Measurements from ENCODE around the gene FSD1L. TPM values are rescaled to one million over a fixed set of nuclear protein-coding genes. Genes with fewer than 3 reads are reported as not detected.
A peak's percentile ranks its signal among the peaks of the same experiment; 100 is the strongest.

The FSD1L gene
- total RNA-seq, 1 experiment from 2014 or later = 5.5 TPM

GRCh38 chr9:105414947-105415661, 32.7 kb upstream of the FSD1L start:
- H3K23ac ChIP-seq (ENCODE audit: insufficient read length, low read depth, low read length) = no peak overlapping the region
- H2AFZ ChIP-seq (ENCODE audit: low read length) = no peak overlapping the region
- H2AK5ac ChIP-seq (ENCODE audit: insufficient read length, low read length) = no peak overlapping the region
- H3K14ac ChIP-seq (ENCODE audit: insufficient read depth, low read length) = no peak overlapping the region
- H3K27ac Mint-ChIP-seq = no peak overlapping the region; a peak in 2 of 7 replicates
- no peak overlapping the region for H4K91ac ChIP-seq (ENCODE audit: insufficient read length, low read depth, low read length)
- no peaks in the 10 kb centered on the region for H4K20me1 ChIP-seq (ENCODE audit: control insufficient read depth, insufficient read depth, insufficient read length)
- H3K27ac ChIP-seq (ENCODE audit: insufficient read length, low read depth, low read length) = no peak overlapping the region
- H2BK12ac ChIP-seq (ENCODE audit: insufficient read length, low read depth, low read length) = no peak overlapping the region
- no peak overlapping the region for H4K8ac ChIP-seq (replicated peaks; ENCODE audit: insufficient read length, low read depth, low read length)
- H3K79me1 ChIP-seq (ENCODE audit: insufficient read depth, low read depth, low read length, poor library complexity, severe bottlenecking) = no peaks in the 10 kb centered on the region
- H3K27me3 ChIP-seq (ENCODE audit: insufficient read depth, low read length) = no peaks in the 10 kb centered on the region
- H2BK15ac ChIP-seq (ENCODE audit: low read depth, low read length) = no peak overlapping the region
- H3T11ph ChIP-seq (ENCODE audit: low read length) = no peak overlapping the region
- H3K4me1 ChIP-seq (ENCODE audit: insufficient read depth, low read length) = peaks cover 5% of the 10 kb centered on the region
- H3K4me1 Mint-ChIP-seq = peaks cover 18% of the 10 kb centered on the region in 2 experiments
- peaks cover 15 to 19% of the 10 kb centered on the region in 2 experiments; a peak in 4 of 5 replicates for H3K9me3 Mint-ChIP-seq
- H3K4me3 Mint-ChIP-seq = peak overlapping the region; percentile 50 to 67
- no peak overlapping the region for H2BK120ac ChIP-seq (ENCODE audit: low read depth, low read length, poor library complexity, severe bottlenecking)
- no peak overlapping the region for H2BK20ac ChIP-seq (ENCODE audit: low read depth, low read length, poor library complexity, severe bottlenecking)
- H3K4ac ChIP-seq (ENCODE audit: low read depth, low read length) = no peak overlapping the region
- peak; percentile 92 for TF ChIP-seq CTCF (conservative IDR thresholded peaks at IDR 0.05)
- no peaks in the 10 kb centered on the region for H3K79me2 ChIP-seq (ENCODE audit: insufficient read depth, low read length)
- peak overlapping the region; percentile 22 for H3K4me2 ChIP-seq (ENCODE audit: insufficient read depth, insufficient read length, low read length)
- no peaks in the 10 kb centered on the region; the same call in 1 of the 2 replicates for H3K27me3 Mint-ChIP-seq (ENCODE audit: low read depth)
- no peak overlapping the region for H3K9ac ChIP-seq (ENCODE audit: extremely low read depth, insufficient read length, low read length)
- no peak overlapping the region for H3K56ac ChIP-seq (ENCODE audit: insufficient read length, low read depth, low read length)
- no peak overlapping the region for H3K18ac ChIP-seq (ENCODE audit: insufficient read length, low read depth, low read length)
- H3K36me3 Mint-ChIP-seq (ENCODE audit: insufficient read depth in 1 of 3, low read depth in 3 of 3) = peaks cover 0 to 14% (median 7%) of the 10 kb centered on the region in 3 experiments; a peak in 4 of 7 replicates
- H3K23me2 ChIP-seq (ENCODE audit: insufficient read length, low read depth, low read length, poor library complexity, severe bottlenecking) = no peaks in the 10 kb centered on the region
- no peak overlapping the region for H2BK5ac ChIP-seq (ENCODE audit: insufficient read length, low read length)
- WGBS (ENCODE audit: extremely low coverage, insufficient read length, low lambda C conversion rate) = no CpG with 5 or more reads among the region's 6 CpGs
- no peaks in the 10 kb centered on the region for H3K9me3 ChIP-seq (ENCODE audit: control insufficient read depth, low read depth, low read length)
- DNase-seq = peak; percentile 66
- H4K5ac ChIP-seq (ENCODE audit: insufficient read length, low read depth, low read length) = no peak overlapping the region

Data from H9 (cell line).